ENCODE measurements around the gene INTS15.

The INTS15 gene

DNA sequence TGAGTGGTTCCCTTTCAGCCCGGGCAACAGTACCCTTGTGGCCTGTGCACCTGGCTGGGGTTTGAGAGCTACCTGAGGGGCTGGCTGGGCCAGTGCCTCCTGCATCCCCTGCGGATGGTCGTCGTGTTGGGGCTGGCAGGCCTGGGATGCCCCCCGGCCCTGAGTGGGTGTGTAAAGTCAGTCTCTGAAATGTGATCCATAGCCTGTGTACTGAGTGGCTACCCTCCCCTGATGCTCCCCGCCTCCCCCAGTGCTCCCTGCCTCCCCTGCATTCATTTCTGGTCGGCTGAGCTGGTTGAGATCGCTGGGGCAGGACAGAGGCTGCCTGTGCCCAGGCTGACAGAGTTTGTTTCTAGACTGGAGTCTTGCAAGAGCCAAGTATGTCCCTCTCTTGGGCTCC, 56.6 kb downstream of the INTS15 start:
- Histone ChIP-seq H3K4me2 (ENCODE audit: insufficient read depth, low read length) (no peak overlapping the region), H3K36me3 (ENCODE audit: insufficient read depth, low read length) (peaks cover 92% of the 10 kb centered on the region), H3K79me2 (ENCODE audit: insufficient read depth, low read length) (peaks cover 51% of the 10 kb centered on the region), H2AFZ (ENCODE audit: low read depth, low read length) (no peak overlapping the region), H4K20me1 (ENCODE audit: insufficient read depth, low read length) (peaks cover 70% of the 10 kb centered on the region), H3K27me3 (ENCODE audit: insufficient read depth, low read length, poor library complexity) (no peaks in the 10 kb centered on the region), H3K27ac (ENCODE audit: low read length) (no peak overlapping the region), H3K4me3 (ENCODE audit: low read depth in 1 of 2, low read length in 2 of 2) (no peak overlapping the region), H3K4me1 (ENCODE audit: insufficient read depth, low read length) (no peaks in the 10 kb centered on the region), H3K9ac (ENCODE audit: low read depth, low read length) (no peak overlapping the region), H3K9me3 (ENCODE audit: insufficient read depth, low read length, severe bottlenecking) (peaks cover 7% of the 10 kb centered on the region)
- no peak for DNase-seq
- TF ChIP-seq EZH2 (IDR thresholded peaks at IDR 0.05; ENCODE audit: borderline replicate concordance, low read depth, low read length, severe bottlenecking): no peak
- TF ChIP-seq, protein P1, sequence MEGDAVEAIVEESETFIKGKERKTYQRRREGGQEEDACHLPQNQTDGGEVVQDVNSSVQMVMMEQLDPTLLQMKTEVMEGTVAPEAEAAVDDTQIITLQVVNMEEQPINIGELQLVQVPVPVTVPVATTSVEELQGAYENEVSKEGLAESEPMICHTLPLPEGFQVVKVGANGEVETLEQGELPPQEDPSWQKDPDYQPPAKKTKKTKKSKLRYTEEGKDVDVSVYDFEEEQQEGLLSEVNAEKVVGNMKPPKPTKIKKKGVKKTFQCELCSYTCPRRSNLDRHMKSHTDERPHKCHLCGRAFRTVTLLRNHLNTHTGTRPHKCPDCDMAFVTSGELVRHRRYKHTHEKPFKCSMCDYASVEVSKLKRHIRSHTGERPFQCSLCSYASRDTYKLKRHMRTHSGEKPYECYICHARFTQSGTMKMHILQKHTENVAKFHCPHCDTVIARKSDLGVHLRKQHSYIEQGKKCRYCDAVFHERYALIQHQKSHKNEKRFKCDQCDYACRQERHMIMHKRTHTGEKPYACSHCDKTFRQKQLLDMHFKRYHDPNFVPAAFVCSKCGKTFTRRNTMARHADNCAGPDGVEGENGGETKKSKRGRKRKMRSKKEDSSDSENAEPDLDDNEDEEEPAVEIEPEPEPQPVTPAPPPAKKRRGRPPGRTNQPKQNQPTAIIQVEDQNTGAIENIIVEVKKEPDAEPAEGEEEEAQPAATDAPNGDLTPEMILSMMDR (IDR thresholded peaks at IDR 0.05; ENCODE audit: borderline replicate concordance, extremely low read depth, low read length, poor library complexity, severe bottlenecking): no peak
- 0 out of 3 replicates have a peak, but pooled peaks have one; percentile 6 for ATAC-seq (ENCODE audit: insufficient read depth, low read depth)

DNA sequence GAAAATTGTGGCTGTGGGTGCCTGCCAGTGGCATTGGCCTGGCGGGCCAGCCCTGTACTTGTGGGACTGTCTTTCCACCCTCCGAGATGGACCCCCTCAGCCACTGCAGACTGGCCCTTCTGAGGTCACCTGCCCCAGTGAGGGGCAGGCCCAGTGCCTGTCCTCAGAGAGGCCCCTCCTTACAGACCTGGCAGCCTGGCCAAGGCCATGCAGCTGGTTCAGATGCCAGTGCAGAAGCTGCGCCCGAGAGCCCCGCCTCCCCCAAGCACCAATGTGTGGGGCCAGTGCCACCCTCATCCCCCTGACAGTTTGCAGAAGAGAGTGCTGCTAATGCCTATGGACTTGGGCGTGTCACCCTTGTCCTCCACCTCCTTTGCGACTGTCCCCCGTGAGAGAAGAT, 57.3 kb downstream of the INTS15 start:
- no peaks in the 10 kb centered on the region for H3K27me3 ChIP-seq (ENCODE audit: insufficient read depth, low read length, poor library complexity)
- H3K9me3 ChIP-seq (ENCODE audit: insufficient read depth, low read length, severe bottlenecking): peaks cover 7% of the 10 kb centered on the region
- DNase-seq (no peak), ATAC-seq (ENCODE audit: insufficient read depth, low read depth) (no peak)
- no peak overlapping the region for H3K27ac ChIP-seq (ENCODE audit: low read length)
- H3K4me3 ChIP-seq (ENCODE audit: low read depth in 1 of 2, low read length in 2 of 2): no peak overlapping the region
- no peak overlapping the region for H3K4me2 ChIP-seq (ENCODE audit: insufficient read depth, low read length)
- no peak overlapping the region for H2AFZ ChIP-seq (ENCODE audit: low read depth, low read length)
- peaks cover 46% of the 10 kb centered on the region for H3K79me2 ChIP-seq (ENCODE audit: insufficient read depth, low read length)
- H3K36me3 ChIP-seq (ENCODE audit: insufficient read depth, low read length): peaks cover 92% of the 10 kb centered on the region
- no peaks in the 10 kb centered on the region for H3K4me1 ChIP-seq (ENCODE audit: insufficient read depth, low read length)
- peaks cover 66% of the 10 kb centered on the region for H4K20me1 ChIP-seq (ENCODE audit: insufficient read depth, low read length)
- TF ChIP-seq, protein P1 (IDR thresholded peaks at IDR 0.05; ENCODE audit: borderline replicate concordance, extremely low read depth, low read length, poor library complexity, severe bottlenecking): no peak
- no peak for TF ChIP-seq EZH2 (IDR thresholded peaks at IDR 0.05; ENCODE audit: borderline replicate concordance, low read depth, low read length, severe bottlenecking)
- no peak overlapping the region for H3K9ac ChIP-seq (ENCODE audit: low read depth, low read length)

DNA sequence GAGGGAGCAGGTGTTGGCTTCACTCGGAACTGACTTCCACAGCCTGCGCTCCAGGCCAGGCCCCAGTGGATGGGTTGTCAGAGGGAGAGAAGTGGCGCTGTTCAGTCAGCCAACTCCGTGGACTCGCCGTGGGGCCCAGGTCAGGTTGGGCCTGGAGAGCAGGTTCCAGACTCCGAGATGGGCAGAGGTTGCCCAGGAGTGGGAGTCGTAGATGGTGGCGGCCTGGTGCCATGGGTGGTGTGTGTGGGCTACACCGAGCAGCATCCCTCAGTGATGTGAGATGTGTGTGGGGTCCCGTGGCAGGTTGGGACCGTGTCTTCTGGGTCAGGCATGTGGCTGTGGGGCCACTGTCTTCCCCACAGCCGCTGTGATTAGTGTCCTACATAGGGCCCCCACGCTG, 57.7 kb downstream of the INTS15 start:
- H3K4me1 ChIP-seq (ENCODE audit: insufficient read depth, low read length): no peaks in the 10 kb centered on the region
- H3K27me3 ChIP-seq (ENCODE audit: insufficient read depth, low read length, poor library complexity): no peaks in the 10 kb centered on the region
- no peak for ATAC-seq (ENCODE audit: insufficient read depth, low read depth)
- H3K9ac ChIP-seq (ENCODE audit: low read depth, low read length): no peak overlapping the region
- H3K4me3 ChIP-seq (ENCODE audit: low read depth in 1 of 2, low read length in 2 of 2): no peak overlapping the region
- H2AFZ ChIP-seq (ENCODE audit: low read depth, low read length): no peak overlapping the region
- TF ChIP-seq EZH2 (IDR thresholded peaks at IDR 0.05; ENCODE audit: borderline replicate concordance, low read depth, low read length, severe bottlenecking): no peak
- TF ChIP-seq, protein P1 (IDR thresholded peaks at IDR 0.05; ENCODE audit: borderline replicate concordance, extremely low read depth, low read length, poor library complexity, severe bottlenecking): no peak
- peaks cover 42% of the 10 kb centered on the region for H3K79me2 ChIP-seq (ENCODE audit: insufficient read depth, low read length)
- no peak for DNase-seq
- H3K4me2 ChIP-seq (ENCODE audit: insufficient read depth, low read length): no peak overlapping the region
- peaks cover 66% of the 10 kb centered on the region for H4K20me1 ChIP-seq (ENCODE audit: insufficient read depth, low read length)
- H3K9me3 ChIP-seq (ENCODE audit: insufficient read depth, low read length, severe bottlenecking): peaks cover 7% of the 10 kb centered on the region
- H3K27ac ChIP-seq (ENCODE audit: low read length): no peak overlapping the region
- peaks cover 92% of the 10 kb centered on the region for H3K36me3 ChIP-seq (ENCODE audit: insufficient read depth, low read length)

Measured in DND-41 (cell line).